NCI-H1092 treated with DMSO at 0.1 percent for 48 hours (cell line): Measurements from ENCODE around the gene TEC.

Experiments used
- DNase-seq: peaks from one replicate; lab custom pipeline; 2025; lab: John Stamatoyannopoulos, UW

Gene TEC

GRCh38 chr4:48121180-48121579 lies 148.5 kb downstream of the TEC start:
- DNase-seq = no peak

- no peak for DNase-seq
Measured at GRCh38 chr4:48120132-48120531, 149.5 kb downstream of the TEC start.

GRCh38 chr4:48119646-48120045 lies 150.0 kb downstream of the TEC start:
- peak; percentile 64 for DNase-seq

- no peak for DNase-seq
Measured at GRCh38 chr4:48118081-48118480, 151.6 kb downstream of the TEC start.

GRCh38 chr4:48116582-48116981 lies 153.1 kb downstream of the TEC start:
- no peak for DNase-seq

DNA sequence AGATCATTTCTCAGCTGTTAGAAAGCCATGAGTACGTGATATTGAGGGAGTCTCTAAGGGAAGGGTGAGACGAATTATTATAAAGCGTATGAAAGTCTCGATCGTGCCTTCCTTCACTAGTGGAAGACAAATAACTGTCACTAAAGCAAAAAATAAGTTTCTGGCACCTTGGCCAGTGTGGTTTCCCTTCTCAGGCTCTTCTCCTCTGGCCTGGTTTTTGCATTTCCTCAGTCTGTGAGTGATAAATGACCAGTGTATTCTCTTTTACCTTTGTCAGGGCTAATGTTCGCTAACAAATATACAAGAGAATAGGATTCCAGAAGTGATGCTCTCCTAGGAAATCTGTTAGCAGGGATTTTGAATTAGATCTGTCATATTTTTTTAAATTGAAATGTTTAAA lies 155.2 kb downstream of the TEC start:
- DNase-seq = no peak

GRCh38 chr4:48112017-48112667 lies 157.5 kb downstream of the TEC start:
- no peak for DNase-seq

- DNase-seq = no peak
Measured at GRCh38 chr4:48110452-48110978, 159.1 kb downstream of the TEC start.

DNA sequence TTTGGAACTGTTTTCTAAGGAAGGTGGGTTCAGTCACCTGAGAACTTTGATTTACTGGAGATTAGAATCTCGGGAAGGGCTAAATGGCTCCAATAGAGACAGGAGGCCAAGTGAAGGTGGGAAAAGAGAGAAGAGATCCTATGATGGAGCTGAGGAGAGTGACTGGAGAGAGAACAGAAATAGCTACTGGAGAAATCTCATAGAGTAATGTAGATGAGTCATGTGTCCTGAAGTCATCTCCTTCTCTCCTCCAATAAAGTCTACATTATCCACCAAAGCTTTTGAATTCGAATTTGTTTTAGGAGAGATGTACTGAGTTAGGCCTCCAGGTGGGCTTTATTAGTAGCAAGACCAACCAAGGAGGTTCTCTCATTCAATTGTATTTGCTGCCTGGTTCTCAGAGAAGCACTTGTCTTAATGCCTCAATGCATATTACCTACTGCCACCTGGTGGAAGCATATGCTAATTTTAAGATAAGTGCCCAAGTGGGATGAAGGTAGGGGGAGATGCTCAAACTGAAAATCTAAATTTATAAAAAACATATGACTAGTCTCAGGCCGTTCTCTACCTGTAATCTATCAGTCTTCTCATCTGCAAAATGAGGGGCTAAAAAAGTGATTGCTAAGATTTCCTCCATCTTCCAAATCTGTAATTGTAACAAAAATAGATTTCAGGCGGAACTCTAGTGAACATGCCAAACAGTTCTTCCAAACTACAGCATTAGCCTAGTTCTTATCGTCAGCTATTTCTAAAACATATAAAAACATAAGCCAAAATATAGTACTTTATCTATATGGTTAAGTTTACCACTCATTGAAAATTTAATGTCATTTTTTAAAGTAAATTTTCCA lies 160.0 kb downstream of the TEC start:
- peak; percentile 16 for DNase-seq

DNA sequence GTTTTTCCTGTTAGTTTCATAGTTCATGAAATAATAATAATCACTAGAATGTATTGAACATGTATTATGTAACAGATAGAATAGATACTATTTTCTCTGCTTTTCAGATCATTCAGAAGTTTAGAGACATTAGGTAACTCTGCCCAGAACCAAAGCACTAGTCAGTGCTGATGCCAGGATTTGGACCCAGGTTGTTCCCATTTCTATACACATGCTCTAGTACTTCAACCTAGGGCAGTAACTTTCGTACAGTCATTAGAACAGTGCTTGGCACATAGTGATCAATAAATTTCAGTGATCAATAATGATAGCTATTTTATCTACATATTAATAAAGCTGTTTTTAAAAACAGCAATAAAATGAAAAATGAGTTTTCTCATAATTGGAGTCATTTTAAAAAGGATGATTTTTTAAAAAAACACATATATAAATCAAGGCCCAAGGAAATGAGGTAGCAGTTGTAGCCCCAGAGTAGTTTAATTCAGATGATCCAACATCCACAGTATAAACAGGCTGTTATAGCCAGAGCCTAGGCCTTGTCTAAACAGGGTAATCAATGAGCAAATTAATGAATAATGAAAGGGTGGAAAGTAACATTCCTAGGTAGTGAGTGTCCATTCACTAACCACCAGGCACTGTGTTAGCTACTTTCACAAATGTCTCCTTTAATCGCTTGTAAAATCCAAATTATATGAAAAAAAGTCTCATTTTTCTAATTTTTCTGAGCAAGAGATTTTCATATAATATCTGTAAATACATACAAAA lies 161.1 kb downstream of the TEC start:
- DNase-seq = no peak

- no peak for DNase-seq
Measured at GRCh38 chr4:48105230-48105629, 164.4 kb downstream of the TEC start.

GRCh38 chr4:48103483-48104139 lies 166.0 kb downstream of the TEC start:
- DNase-seq = no peak

DNA sequence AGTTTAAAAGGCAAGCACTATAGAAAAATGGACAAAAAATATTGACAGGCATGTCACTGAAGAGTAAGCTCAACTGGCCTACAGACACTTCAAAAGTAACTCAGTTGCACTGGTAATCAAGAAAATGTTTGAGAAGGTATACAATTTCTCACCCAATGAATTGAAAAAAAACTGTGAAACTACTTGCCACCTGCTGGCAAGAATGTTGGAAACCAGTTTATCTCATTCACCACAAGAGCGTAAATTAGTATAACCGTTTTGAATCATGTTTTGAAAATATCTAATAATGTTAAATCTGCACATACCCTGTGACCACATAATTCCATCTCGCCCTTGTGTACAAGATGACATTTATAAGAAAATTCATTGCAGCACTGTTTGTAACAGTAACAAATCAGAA lies 167.3 kb downstream of the TEC start:
- DNase-seq = no peak

DNA sequence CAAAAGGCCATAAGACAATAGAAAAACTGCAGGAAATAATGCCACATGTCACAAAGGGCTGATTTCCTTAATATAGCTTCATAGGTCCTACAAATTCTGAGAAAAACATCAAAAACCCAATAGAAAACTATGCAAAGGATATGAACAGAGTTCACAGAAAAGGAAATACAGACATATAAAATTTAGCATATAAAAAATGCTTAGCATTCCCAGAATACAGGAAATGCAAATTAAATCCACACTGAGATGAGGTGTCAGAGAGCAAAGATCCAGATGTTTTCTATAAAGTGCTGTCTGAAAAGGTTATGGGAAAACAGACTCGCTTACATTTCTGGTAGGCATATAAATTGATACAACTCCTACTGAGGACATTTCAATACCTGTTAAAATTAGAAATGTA lies 169.4 kb downstream of the TEC start:
- DNase-seq = no peak

GRCh38 chr4:48095441-48095840 lies 174.2 kb downstream of the TEC start:
- no peak for DNase-seq

DNA sequence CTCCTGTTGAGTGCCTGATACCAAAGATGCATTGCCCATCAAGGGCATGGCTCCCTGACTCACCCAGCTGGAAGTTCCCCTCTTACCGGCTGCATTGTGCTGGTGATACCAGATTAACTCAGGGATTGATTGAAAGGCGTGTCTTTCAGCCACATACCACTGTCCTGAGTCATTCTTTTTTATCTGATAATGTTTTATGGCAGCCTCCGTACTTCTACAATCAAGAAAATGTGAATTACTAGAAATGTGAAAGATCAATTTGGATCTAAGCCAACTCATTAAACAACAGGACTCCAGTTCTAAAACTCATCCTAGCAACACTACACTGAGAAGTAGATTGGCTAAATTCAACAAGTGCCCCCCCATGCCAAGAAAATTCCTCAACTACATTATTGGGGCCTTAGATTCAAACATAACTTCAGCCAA lies 175.6 kb downstream of the TEC start:
- DNase-seq = no peak

- DNase-seq = no peak
Measured at GRCh38 chr4:48090621-48091020, 179.0 kb downstream of the TEC start.

DNA sequence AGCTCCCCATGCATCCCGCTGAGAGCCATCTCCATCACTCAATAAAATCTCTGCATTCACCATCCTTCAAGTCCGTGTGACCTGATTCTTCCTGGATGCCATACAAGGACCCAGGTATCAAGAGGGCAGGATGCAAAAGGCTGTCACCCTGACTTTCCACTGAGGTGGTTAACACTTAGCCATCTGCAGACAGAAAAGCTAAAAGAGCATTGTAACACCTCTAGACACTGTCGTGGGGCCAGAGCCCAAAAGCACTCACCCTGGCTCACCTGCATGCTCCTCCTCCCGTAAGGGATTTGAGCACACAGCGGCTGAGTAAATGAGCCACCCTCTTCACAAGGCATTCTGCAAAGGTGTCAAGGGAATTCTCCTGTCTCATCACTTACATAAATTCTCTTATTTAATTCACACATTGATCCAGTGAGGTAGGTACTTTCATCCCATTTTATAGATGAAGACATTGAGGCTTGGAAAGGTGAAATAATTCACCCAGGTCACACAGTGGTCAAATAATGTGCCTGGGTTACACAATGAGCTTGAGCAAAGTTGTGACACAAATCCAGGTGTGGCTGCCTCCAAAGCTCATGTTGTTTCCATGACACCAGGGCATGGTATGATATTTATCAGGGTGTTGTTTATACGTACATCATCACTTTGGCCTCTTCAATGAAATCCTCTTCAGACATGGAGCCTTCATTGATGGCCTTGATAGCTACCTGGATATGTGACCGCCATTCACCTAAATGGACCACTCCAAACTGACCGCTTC lies 183.6 kb downstream of the TEC start:
- DNase-seq = no peak
